ENCODE measurements around the gene CALML5.

Gene CALML5

DNA sequence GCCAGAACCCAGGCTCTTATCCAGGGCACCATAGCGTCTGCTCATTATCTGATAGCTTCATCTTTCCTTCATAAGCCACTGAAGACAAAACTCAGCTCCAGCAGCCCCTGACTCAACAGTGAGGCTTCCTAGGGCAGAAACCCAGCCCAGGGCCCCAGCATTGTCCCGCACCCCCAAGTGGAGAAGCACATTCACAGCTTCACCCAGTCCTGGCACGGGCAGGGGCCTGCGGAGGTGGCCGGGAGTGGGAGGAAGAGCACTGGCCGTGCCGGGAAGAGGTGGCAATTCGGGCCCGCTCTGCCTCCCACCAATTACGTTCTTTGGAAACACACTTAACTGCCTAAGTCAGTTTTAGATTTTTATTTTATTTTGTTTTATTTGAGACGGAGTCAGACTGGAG, 10.3 kb upstream of the CALML5 start:
- Histone ChIP-seq H3K4me3 (no peak overlapping the region), H3K27ac (no peak overlapping the region)
- DNase-seq (ENCODE audit: low spot score), result no peak
- TF ChIP-seq, protein P1, sequence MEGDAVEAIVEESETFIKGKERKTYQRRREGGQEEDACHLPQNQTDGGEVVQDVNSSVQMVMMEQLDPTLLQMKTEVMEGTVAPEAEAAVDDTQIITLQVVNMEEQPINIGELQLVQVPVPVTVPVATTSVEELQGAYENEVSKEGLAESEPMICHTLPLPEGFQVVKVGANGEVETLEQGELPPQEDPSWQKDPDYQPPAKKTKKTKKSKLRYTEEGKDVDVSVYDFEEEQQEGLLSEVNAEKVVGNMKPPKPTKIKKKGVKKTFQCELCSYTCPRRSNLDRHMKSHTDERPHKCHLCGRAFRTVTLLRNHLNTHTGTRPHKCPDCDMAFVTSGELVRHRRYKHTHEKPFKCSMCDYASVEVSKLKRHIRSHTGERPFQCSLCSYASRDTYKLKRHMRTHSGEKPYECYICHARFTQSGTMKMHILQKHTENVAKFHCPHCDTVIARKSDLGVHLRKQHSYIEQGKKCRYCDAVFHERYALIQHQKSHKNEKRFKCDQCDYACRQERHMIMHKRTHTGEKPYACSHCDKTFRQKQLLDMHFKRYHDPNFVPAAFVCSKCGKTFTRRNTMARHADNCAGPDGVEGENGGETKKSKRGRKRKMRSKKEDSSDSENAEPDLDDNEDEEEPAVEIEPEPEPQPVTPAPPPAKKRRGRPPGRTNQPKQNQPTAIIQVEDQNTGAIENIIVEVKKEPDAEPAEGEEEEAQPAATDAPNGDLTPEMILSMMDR (IDR thresholded peaks at IDR 0.05), result no peak

DNA sequence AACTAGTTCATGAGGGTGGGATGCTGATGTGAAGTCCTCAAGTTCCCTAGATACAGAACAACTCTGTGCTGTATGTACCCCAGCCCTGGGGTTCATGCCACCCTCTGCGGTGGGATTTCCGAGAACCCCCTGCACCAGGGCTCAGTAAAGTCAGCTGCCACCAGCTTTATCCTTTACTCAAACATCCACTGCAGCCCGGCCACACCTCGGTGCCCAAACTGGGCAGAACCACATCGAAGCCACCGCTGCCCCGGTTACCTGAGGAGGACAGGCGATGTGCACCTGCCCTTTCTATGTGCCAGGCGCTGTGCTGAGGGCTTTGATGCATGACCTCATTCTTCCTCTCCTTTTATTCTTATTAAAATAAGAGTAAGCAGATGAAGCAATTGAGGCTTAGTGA, 9.9 kb upstream of the CALML5 start:
- TF ChIP-seq, protein P1 (IDR thresholded peaks at IDR 0.05), result no peak
- Histone ChIP-seq H3K4me3 (no peak overlapping the region), H3K27ac (no peak overlapping the region)
- no peak for DNase-seq (ENCODE audit: low spot score)

DNA sequence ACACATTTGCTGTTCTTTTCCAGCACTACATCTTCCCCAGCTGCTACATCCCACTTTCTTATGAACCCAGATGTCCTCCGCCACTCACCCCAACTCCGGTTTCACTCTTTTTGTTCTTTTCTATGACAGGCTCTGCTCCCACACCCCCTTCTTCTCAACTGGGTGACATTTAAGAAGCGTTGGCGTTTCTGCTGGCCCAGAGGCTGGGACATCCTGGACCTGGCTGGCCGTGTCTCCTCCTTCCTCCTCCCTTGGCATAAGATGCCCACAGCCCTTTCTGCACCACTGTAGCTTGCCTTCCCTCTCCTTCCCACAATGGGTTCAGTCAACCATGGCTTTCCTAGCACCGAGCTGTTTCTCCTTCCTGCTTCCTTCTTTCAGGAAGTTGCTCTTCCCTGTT, 9.4 kb upstream of the CALML5 start:
- TF ChIP-seq, protein P1 (IDR thresholded peaks at IDR 0.05), result no peak
- Histone ChIP-seq H3K27ac (no peak overlapping the region), H3K4me3 (no peak overlapping the region)
- no peak for DNase-seq (ENCODE audit: low spot score)

DNA sequence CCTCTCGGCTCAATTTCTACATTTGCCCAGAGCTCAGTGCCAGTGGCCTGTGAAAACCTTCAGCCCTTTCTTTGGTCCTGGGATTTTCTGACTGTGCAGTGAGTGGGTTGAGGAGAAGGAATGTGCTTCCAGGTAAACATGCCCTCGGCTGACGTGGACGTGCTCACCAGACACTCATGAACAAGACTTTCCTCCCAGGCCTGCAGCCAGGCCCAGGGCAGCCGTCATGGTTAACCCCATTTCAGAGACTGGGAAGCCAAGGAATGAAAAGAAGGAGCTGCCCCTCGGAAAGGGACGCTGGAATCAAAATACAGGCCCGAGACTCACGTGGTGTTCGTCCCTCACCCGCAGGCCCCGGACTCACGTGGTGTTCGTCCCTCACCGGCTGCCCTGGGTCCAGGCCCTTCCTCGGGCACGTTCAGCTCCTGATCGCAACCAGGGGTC, 8.8 kb upstream of the CALML5 start:
- no peak for DNase-seq (ENCODE audit: low spot score)
- TF ChIP-seq, protein P1 (IDR thresholded peaks at IDR 0.05), result no peak
- Histone ChIP-seq H3K4me3 (no peak overlapping the region), H3K27ac (no peak overlapping the region)

DNA sequence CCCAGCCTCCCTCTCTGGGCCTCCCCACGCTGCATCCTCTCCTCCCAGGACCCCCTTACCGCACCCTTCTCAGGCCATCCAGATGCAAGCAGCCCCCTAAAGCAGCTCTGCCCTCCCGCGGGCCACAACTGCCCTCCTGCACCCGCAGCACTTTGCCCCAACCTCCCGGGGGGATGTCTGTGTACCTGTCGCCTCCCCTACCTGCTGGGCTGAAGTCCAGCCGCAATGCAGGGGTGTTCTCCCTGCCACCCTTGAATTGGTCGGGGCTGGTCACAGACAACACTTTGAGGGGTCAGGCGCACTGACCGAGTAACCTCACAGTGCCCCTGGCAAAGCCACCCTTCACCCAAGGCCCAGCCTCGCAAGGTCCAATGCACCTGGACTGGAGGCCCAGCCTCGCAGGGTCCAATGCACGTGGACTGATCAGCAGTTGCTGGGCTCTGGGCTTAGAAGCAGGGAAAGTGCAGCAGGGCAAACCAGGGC, 8.3 kb upstream of the CALML5 start:
- Histone ChIP-seq H3K27ac (no peak overlapping the region), H3K4me3 (no peak overlapping the region)
- no peak for DNase-seq (ENCODE audit: low spot score)
- TF ChIP-seq, protein P1 (IDR thresholded peaks at IDR 0.05), result no peak

DNA sequence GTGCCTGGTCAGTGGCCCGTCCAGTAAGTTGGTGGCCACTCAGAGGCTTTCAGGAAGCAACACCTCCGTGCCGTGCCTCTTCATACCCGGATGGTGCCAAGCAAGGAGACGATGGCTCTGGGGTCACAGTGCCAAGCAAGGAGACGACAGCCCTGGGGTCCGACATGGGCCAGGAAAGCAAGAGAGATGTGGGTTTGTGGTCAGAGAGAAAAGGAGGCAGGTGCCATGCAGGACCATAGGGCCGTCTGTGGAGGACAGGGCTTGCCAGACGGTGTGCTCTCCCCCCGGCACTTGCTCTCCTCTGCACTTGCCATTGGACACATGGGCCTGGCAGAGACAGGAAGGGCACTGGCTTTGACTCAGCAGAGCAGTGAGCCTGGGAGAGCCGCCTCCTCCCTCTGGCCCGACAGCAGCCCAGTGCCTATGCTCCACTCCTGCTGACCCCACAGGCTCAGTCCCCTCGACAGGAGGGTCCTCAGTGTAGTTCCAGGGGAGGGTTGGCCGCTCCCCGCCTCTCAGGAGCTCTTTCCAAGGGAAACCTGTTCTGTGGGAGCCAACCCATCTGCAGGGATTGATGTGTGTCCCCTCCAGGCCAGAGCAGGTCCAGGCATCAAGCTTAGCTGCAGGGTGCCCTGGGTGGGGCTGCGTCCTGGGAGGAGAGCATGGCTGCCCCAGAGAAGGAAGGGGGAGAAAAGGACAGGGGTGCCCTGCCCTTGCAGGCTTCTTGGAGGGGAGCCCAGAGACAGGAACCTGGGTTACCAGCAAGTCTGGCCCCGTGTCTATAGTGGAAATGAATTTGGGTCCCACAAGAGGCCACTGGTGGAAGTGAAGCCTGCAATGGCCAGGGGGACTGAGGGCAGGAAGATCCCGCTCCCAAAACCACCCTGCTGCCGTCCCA, 7.6 kb upstream of the CALML5 start:
- DNase-seq (ENCODE audit: low spot score), result no peak
- H3K4me3 ChIP-seq, result no peak overlapping the region
- TF ChIP-seq, protein P1 (IDR thresholded peaks at IDR 0.05), result no peak
- H3K27ac ChIP-seq, result no peak overlapping the region

DNA sequence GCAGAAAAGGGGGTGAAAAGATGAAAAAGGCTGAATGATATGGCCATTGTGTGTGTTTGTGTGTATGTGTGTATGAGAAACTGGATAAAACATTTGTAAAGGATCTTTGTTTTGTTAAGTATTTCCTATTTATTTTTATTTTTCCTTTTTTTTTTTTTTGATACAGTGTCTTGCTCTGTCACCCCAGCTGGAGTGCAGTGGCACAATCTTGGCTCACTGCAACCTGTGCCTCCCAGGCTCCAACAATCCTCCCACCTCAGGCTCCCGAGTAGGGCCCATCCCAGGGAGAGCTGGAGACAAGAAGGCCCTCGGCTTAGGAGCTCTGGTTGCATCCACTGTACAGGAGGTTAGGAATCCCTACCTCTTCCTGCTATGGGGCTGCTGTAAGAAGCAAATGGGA, 6.9 kb upstream of the CALML5 start:
- Histone ChIP-seq H3K27ac (no peak overlapping the region), H3K4me3 (no peak overlapping the region)
- DNase-seq (ENCODE audit: low spot score), result no peak
- TF ChIP-seq, protein P1 (IDR thresholded peaks at IDR 0.05), result no peak

All from coronary artery (tissue), 2 donors.